Measurements from ENCODE around the gene KLHL21.
"Not testable (repeated sequence)": the region's sequence is repeated elsewhere in the genome, so short reads cannot be mapped to it uniquely, and the experiment has no call there.

DNA sequence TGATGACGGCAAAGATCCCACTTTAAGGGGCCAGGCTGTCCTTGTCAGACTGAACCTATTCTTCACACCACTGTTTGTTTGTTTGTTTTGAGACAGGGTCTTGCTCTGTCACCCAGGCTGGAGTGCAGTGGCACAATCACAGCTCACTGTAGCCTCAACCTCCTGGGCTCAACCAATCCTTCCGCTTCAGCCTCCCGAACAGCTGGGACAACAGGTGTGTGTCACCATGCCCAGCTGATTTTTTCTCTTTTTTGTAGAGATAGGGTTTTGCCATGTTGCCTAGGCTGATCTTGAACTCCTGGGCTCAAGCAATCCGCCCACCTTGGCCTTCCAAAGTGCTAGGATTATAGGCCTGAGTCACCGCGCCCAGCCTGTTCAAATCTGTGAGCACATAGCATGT is 34.1 kb upstream of the KLHL21 start:
- TF ChIP-seq, protein P1, sequence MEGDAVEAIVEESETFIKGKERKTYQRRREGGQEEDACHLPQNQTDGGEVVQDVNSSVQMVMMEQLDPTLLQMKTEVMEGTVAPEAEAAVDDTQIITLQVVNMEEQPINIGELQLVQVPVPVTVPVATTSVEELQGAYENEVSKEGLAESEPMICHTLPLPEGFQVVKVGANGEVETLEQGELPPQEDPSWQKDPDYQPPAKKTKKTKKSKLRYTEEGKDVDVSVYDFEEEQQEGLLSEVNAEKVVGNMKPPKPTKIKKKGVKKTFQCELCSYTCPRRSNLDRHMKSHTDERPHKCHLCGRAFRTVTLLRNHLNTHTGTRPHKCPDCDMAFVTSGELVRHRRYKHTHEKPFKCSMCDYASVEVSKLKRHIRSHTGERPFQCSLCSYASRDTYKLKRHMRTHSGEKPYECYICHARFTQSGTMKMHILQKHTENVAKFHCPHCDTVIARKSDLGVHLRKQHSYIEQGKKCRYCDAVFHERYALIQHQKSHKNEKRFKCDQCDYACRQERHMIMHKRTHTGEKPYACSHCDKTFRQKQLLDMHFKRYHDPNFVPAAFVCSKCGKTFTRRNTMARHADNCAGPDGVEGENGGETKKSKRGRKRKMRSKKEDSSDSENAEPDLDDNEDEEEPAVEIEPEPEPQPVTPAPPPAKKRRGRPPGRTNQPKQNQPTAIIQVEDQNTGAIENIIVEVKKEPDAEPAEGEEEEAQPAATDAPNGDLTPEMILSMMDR (IDR thresholded peaks at IDR 0.05): not testable (repeated sequence)
- not testable (repeated sequence) for TF ChIP-seq POLR2A (IDR thresholded peaks at IDR 0.05)
